GM08714 (cell line): ENCODE results near the gene SLC31A2.

Source experiments
- H3K4me3 ChIP-seq: fragments of 200-500 bp; sonication (Bioruptor generic); 2 replicates; pipeline ENCODE4 v1.5.1; 2014; ENCODE audit warnings: mild to moderate bottlenecking, low read length, inconsistent platforms
- ZNF274 ChIP-seq: IDR thresholded peaks from 2 replicates; pipeline ENCODE4 v1.6.1; 2012; ENCODE audit warnings: mild to moderate bottlenecking, low read depth, low read length

SLC31A2 gene

GRCh38 chr9:113160571-113160970, 9.8 kb downstream of the SLC31A2 start:
- no peak for TF ChIP-seq ZNF274
- no peak overlapping the region for H3K4me3 ChIP-seq

GRCh38 chr9:113163001-113163400, 12.2 kb downstream of the SLC31A2 start:
- no peak for TF ChIP-seq ZNF274
- H3K4me3 ChIP-seq: no peak overlapping the region

- H3K4me3 ChIP-seq: no peak overlapping the region
- no peak for TF ChIP-seq ZNF274
Observed at GRCh38 chr9:113164536-113165300, 13.9 kb downstream of the SLC31A2 start.

- no peak overlapping the region for H3K4me3 ChIP-seq
- TF ChIP-seq ZNF274: no peak
Observed at GRCh38 chr9:113166039-113166438, 15.2 kb downstream of the SLC31A2 start.

GRCh38 chr9:113168809-113169208, 18.0 kb downstream of the SLC31A2 start:
- H3K4me3 ChIP-seq: no peak overlapping the region
- no peak for TF ChIP-seq ZNF274

- TF ChIP-seq ZNF274: no peak
- H3K4me3 ChIP-seq: no peak overlapping the region
Observed at GRCh38 chr9:113173341-113173740, 22.5 kb downstream of the SLC31A2 start.

GRCh38 chr9:113176803-113177202, 26.0 kb downstream of the SLC31A2 start:
- no peak overlapping the region for H3K4me3 ChIP-seq
- TF ChIP-seq ZNF274: no peak

GRCh38 chr9:113177251-113177650, 26.4 kb downstream of the SLC31A2 start:
- H3K4me3 ChIP-seq: no peak overlapping the region
- TF ChIP-seq ZNF274: no peak

- TF ChIP-seq ZNF274: no peak
- H3K4me3 ChIP-seq: no peak overlapping the region
Observed at GRCh38 chr9:113178087-113178486, 27.3 kb downstream of the SLC31A2 start.

GRCh38 chr9:113179839-113180238, 29.0 kb downstream of the SLC31A2 start:
- no peak overlapping the region for H3K4me3 ChIP-seq
- no peak for TF ChIP-seq ZNF274

GRCh38 chr9:113181165-113181564, 30.4 kb downstream of the SLC31A2 start:
- no peak for TF ChIP-seq ZNF274
- H3K4me3 ChIP-seq: no peak overlapping the region

- TF ChIP-seq ZNF274: no peak
Observed at GRCh38 chr9:113183956-113184488, 33.2 kb downstream of the SLC31A2 start.

GRCh38 chr9:113184539-113184938, 33.7 kb downstream of the SLC31A2 start:
- TF ChIP-seq ZNF274: no peak

More at GRCh38 chr9:113183956-113184488, 33.2 kb downstream of the SLC31A2 start:
- no peak overlapping the region for H3K4me3 ChIP-seq

GRCh38 chr9:113185271-113185670, 34.5 kb downstream of the SLC31A2 start:
- H3K4me3 ChIP-seq: no peak overlapping the region
- TF ChIP-seq ZNF274: no peak

More at GRCh38 chr9:113184539-113184938, 33.7 kb downstream of the SLC31A2 start:
- no peak overlapping the region for H3K4me3 ChIP-seq

- no peak for TF ChIP-seq ZNF274
- H3K4me3 ChIP-seq: no peak overlapping the region
Observed at GRCh38 chr9:113186137-113186755, 35.4 kb downstream of the SLC31A2 start.
